Hematopoietic multipotent progenitor cell treated with erythropoietin and hydrocortisone succinate and interleukin-3 and kit ligand, for 4 days (in vitro differentiated cells): Measurements from ENCODE around the gene MT1A.
A peak's percentile ranks its signal among the peaks of the same experiment; 100 is the strongest.

ENCODE experiments used
- DNase-seq: peaks from one replicate; pipeline ENCODE4 v3.0.0-alpha.2; 2015

MT1A gene

GRCh38 chr16:56681939-56682702 is 43.7 kb downstream of the MT1A start, which contains the start of gene MT1X:
Gene MT1X (plus strand): TSS chr16:56682470. CDS start chr16:56682541, 71 bp downstream.
- DNase-seq, result peak; percentile 96

DNA sequence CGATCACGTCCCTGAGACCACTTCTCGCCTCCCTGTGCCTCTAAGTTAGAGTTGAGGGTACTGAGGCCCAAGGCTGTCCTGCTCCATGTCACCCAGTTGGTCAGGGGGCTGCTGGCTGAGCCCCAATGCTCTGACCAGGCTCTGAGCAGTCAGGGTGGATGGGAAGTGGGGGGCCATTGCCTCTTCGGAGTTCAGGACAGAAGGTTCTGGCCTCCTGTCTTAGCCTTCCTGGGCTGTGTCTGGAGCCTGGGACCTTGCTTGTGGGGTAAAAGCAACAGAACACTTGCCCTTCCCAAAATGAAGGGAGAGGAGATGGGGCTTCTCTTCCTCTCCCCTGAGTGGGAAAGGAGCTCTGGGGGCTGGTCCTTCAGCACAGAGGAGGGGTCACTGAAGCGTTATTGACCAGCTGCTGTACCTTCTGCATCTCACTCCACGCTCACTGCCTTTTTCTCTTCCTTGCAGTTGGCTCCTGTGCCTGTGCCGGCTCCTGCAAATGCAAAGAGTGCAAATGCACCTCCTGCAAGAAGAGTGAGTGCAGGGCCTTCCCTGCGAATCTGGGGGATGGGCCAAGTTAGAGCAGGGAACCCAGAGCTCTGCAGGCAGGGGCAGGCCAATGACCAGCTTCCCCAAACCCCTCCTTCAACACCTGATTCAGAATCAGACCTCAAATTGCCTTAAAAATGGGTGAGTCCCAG is 44.4 kb downstream of the MT1A start:
- no peak for DNase-seq

DNA sequence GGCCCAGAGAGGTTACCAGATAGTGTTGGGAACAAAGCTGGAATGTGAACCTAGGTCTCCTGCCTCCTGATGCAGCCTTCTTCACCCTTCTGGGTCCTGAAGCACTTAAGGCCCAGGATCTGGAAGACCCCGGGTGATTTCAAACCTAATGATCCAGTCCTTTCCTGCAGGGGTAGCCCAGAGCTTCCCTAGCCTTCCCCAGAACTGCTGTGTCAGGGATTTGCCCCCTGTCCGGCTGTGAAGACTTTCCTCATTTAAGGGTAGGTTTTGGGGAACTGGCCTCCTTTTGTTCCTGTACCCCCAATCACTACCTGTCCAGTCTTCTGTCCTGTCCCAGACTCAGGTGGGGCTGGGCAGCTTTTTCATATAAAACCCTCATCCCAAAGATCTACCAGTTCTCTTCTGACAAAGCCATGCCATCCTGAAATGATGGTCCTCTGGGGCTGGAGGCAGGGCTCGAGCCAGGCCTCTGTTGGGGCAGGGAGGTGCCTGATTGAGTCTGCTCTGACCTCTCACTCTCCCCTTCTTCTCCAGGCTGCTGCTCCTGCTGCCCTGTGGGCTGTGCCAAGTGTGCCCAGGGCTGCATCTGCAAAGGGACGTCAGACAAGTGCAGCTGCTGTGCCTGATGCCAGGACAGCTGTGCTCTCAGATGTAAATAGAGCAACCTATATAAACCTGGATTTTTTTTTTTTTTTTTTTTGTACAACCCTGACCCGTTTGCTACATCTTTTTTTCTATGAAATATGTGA is 45.1 kb downstream of the MT1A start:
- DNase-seq, result no peak

DNA sequence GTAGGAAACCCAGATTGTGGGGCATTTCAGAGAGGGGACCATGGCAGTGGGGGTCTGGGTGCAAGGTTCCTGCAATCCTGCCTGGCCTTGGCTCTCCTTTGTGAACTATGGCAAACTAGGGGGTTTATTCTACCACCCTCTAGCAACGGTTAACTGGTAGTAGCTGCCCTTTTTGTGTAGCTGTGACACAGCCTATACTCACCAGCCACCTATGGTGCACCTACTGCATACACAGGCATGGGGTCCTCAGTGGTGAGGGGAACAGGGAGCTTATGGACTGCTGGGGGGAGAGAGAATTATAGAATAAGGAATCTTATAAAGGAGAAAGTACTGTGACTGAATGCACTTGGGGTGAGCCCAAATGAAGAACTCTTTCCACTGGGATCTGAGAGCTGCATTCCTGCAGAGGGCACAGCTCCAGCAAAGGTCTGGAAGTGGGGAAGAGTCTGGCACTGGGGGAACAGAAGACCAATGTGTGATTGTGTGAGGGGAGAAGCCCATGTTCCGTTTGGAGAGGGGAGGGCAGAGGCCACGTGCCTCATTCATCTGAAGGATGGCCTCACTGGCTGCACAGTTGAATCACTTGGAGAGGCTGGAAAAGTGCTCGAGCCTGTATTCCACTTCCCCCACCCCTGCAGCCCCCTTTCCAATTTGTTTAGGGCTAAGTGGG is 45.9 kb downstream of the MT1A start:
- no peak for DNase-seq

DNA sequence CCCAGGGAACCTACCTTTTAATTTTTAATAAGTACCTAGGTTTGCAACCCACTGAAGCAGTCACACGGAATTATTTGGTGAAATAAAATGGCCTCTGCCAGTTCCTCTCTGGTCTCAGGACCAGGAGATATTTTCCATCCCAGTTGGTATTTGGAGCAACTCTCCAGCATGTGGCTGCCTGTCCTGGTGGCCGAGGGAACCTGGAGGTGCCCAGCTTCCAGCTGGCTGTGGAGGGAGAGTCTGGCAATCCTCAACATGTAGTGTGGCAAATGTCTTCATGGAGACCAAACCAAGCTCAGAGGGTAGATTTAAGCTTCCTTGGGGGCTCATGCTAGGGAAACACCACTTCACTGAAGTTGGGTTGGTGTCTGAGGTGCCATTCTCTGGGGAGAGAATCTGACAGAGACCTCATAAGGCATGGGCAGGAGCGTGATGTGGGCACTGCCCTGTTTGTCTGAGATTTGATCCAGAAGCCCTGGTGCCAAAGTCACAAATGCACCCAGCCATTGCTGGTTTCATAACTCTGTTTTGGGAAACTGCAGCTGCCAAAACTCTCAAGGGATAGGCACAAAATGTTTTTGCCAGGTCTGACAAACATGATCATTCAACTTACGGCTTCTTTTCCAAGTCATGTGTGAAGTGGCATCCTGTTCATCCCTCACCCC is 46.6 kb downstream of the MT1A start:
- no peak for DNase-seq

- no peak for DNase-seq
Measured at GRCh38 chr16:56686758-56687157, 48.3 kb downstream of the MT1A start.

GRCh38 chr16:56688762-56689161 is 50.3 kb downstream of the MT1A start:
- DNase-seq, result no peak

DNA sequence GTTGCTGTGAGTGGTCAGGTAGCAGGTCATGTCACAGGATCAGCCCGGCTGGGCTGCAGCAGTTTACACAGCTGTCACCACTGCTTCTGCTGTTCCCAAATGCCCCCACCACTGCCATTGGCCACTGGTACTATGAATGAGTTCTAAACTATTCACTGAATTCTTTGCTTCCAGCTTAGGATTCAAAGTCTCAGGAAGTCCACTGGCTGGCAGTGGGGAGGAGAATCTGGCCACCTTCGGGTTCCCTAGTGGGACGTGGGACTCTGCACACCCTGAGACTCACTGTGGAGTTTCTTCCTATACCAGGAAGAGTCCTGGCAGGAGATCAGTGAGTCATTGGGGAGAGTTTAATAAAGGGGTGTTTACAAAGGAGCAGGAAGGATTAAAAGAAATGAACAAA is 50.7 kb downstream of the MT1A start:
- DNase-seq, result no peak
